Pancreas (tissue), 10 donors: ENCODE measurements around the gene GPR157. TPM values are rescaled to one million over a fixed set of nuclear protein-coding genes. Genes with fewer than 3 reads are reported as not detected.
"Not testable (repeated sequence)": the region's sequence is repeated elsewhere in the genome, so short reads cannot be mapped to it uniquely, and the experiment has no call there.

ENCODE experiments used
- ATAC-seq, 4 donors: fragments of 200-7000 bp; cut with Tn5 transposase; one replicate each; pipeline versions ENCODE4 v1.8.0 to v1.9.1; 2020; ENCODE audit warnings: mild to moderate bottlenecking in 4 of 4, moderate library complexity in 4 of 4
- DNase-seq, 6 donors: peaks; one replicate each; pipeline ENCODE4 v3.0.0-alpha.2; 2020
- FAIRE-seq: peaks from 2 replicates; lab custom pipeline; 2012; peaks lifted over from hg19 to GRCh38; lab: Jason Lieb, UNC
- H3K27ac ChIP-seq, 4 donors: fragments of 200-600 bp; sonication (generic); 1 replicate in 3 of 4; 2 replicates in 1 of 4; pipeline versions ENCODE4 v1.5.0 to v1.8.0; 2020
- H3K27me3 ChIP-seq, 4 donors: fragments of 200-600 bp; one replicate each; pipeline ENCODE4 v1.8.0; 2021
- H3K36me3 ChIP-seq, 3 donors: fragments of 200-600 bp; sonication (generic) in 1 of 3; one replicate each; pipeline versions ENCODE4 v1.5.0 to v1.8.0; 2020 to 2021
- H3K4me1 ChIP-seq, 3 donors: fragments of 200-600 bp; one replicate each; pipeline ENCODE4 v1.8.0; 2021
- H3K4me3 ChIP-seq, 4 donors: fragments of 200-600 bp; sonication (generic) in 2 of 4; one replicate each; pipeline versions ENCODE4 v1.5.0 to v1.8.0; 2020 to 2021
- H3K9me3 ChIP-seq, 4 donors: fragments of 200-600 bp; one replicate each; pipeline ENCODE4 v1.8.0; 2021
- WGBS, 2 donors: extraction: QIAGEN DNeasy Blood & Tissue Kit; methylation state at CpG; one replicate each; pipeline ENCODE4 v1.1.7; 2013; 5-methylcytosine and 5-hydroxymethylcytosine counted together
- intact Hi-C, 3 donors: fragments of 100-400 bp; cut with DNase I; formaldehyde crosslinking; loops; one replicate each; pipeline versions ENCODE4 v1.11.1 to v1.14.2; 2022
- polyA plus RNA-seq, 2 donors: library from polyadenylated mRNA; stranded (reverse); fragments of 200-250 nt; gene quantifications; one replicate each; pipeline ENCODE4 v1.2.3, GENCODE V29; 2013
- total RNA-seq, 6 donors: library from RNA; stranded (reverse); fragmentation: NEBNext Ultra II Directional in 4 of 6; extraction: Animal tissue kit (Norgen Biotek cat#: 25700) in 4 of 6; gene quantifications; one replicate each; pipeline versions ENCODE4 v1.2.1 to v1.2.4, GENCODE V29; 2021 to 2023
- TF ChIP-seq, protein P1 (sequence below), 4 donors: fragments of 200-600 bp; sonication (generic) in 3 of 4; IDR thresholded peaks; one replicate each; pipeline versions ENCODE4 v1.5.0 to v1.8.0; 2021; ENCODE audit warnings: antibody characterized with exemption in 4 of 4
- donor health status: healthy with polysubstance abuse.
- donor health status: DM: no; HTN: no; CAD: no; lungs with moderate emphysema.
- donor health status: DM: no; HTN: no; CAD: no.
- donor health status: control.
- donor health status: control.
- donor health status: Bipolar disorder and iron deficiency.
- donor health status: DM: yes; HTN: yes; CAD: no.
- donor health status: DM: no; HTN: no; CAD: no.
- donor health status: DM: no; HTN: no; CAD: no.
- donor health status: DM: yes; HTN: yes; CAD: no.

The GPR157 gene
- total and polyA plus RNA-seq, 8 donors, result 2.1 to 6.2 (median 5.0) TPM

DNA sequence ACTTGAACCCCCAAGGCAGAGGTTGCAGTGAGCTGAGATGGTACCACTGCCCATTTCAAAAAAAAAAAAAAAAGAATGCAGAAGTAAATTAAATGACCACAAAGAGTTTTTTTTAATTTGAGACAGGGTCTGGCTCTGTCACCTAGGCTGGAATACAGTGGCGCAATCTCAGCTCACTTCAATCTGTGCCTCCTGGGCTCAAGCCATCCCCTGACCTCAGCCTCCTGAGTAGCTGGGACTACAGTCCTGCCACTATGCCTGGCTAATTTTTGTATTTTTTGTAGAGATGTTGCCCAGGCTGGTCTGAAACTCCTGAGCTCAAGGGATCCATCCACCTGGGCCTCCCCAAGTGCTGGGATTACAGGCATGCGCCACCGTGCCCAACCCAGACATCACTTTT is 20.2 kb upstream of the GPR157 start:
- TF ChIP-seq, protein P1, sequence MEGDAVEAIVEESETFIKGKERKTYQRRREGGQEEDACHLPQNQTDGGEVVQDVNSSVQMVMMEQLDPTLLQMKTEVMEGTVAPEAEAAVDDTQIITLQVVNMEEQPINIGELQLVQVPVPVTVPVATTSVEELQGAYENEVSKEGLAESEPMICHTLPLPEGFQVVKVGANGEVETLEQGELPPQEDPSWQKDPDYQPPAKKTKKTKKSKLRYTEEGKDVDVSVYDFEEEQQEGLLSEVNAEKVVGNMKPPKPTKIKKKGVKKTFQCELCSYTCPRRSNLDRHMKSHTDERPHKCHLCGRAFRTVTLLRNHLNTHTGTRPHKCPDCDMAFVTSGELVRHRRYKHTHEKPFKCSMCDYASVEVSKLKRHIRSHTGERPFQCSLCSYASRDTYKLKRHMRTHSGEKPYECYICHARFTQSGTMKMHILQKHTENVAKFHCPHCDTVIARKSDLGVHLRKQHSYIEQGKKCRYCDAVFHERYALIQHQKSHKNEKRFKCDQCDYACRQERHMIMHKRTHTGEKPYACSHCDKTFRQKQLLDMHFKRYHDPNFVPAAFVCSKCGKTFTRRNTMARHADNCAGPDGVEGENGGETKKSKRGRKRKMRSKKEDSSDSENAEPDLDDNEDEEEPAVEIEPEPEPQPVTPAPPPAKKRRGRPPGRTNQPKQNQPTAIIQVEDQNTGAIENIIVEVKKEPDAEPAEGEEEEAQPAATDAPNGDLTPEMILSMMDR (IDR thresholded peaks at IDR 0.05), result no peak
- Histone ChIP-seq H3K4me3 (no peak overlapping the region), H3K4me1 (no peaks in the 10 kb centered on the region), H3K27me3 (no peaks in the 10 kb centered on the region), H3K36me3 (peaks cover 0 to 6% (median 0%) of the 10 kb centered on the region in 3 donors), H3K9me3 (no peaks in the 10 kb centered on the region), H3K27ac (no peak overlapping the region)
- FAIRE-seq (no peak), ATAC-seq (no peak), DNase-seq (no peak)
- intact Hi-C loops, result no loop called here
- WGBS, 2 donors, result 98 to 100% methylated on average over 3 of the region's 3 CpGs

- TF ChIP-seq, protein P1 (IDR thresholded peaks at IDR 0.05), result no peak
- no peak for FAIRE-seq
- no peak overlapping the region for H3K27ac ChIP-seq
- 66 to 67% methylated on average over 8 of the region's 8 CpGs for WGBS, 2 donors
- no peak for ATAC-seq
- H3K27me3 ChIP-seq, result no peaks in the 10 kb centered on the region
- H3K9me3 ChIP-seq, result no peaks in the 10 kb centered on the region
- intact Hi-C loops, result no loop called here
- peak in 1 of 6 donors; percentile 8 for DNase-seq
- no peaks in the 10 kb centered on the region for H3K4me1 ChIP-seq
- no peaks in the 10 kb centered on the region for H3K36me3 ChIP-seq
- H3K4me3 ChIP-seq, result no peak overlapping the region
Observed at GRCh38 chr1:9146156-9146555, 17.3 kb upstream of the GPR157 start.

DNA sequence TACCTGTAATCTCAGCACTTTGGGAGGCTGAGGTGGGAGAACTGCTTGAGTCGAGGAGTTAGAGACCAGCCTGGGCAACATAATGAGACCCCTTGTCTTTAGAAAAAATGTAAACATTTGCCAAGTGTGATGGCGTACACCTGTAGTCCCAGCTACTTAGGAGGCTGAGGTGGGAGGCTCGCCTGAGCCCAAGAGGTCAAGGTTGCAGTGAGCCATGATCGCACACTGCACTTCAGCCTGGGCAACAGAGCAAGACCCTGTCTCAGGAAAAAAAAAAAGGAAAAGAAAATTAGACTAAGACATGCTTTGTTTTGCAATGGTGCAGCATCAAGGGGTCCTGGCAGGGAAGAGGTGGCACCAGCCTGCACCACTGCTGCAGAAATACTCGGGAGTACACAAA is 16.8 kb upstream of the GPR157 start:
- no peaks in the 10 kb centered on the region for H3K36me3 ChIP-seq
- peak in 1 of 6 donors; percentile 5 for DNase-seq
- FAIRE-seq, result no peak
- H3K27me3 ChIP-seq, result no peaks in the 10 kb centered on the region
- H3K4me3 ChIP-seq, result no peak overlapping the region
- intact Hi-C loops, result no loop called here
- 80 to 84% methylated on average over 5 of the region's 5 CpGs for WGBS, 2 donors
- TF ChIP-seq, protein P1 (IDR thresholded peaks at IDR 0.05), result no peak
- no peaks in the 10 kb centered on the region for H3K4me1 ChIP-seq
- no peak for ATAC-seq
- H3K9me3 ChIP-seq, result no peaks in the 10 kb centered on the region
- no peak overlapping the region for H3K27ac ChIP-seq

DNA sequence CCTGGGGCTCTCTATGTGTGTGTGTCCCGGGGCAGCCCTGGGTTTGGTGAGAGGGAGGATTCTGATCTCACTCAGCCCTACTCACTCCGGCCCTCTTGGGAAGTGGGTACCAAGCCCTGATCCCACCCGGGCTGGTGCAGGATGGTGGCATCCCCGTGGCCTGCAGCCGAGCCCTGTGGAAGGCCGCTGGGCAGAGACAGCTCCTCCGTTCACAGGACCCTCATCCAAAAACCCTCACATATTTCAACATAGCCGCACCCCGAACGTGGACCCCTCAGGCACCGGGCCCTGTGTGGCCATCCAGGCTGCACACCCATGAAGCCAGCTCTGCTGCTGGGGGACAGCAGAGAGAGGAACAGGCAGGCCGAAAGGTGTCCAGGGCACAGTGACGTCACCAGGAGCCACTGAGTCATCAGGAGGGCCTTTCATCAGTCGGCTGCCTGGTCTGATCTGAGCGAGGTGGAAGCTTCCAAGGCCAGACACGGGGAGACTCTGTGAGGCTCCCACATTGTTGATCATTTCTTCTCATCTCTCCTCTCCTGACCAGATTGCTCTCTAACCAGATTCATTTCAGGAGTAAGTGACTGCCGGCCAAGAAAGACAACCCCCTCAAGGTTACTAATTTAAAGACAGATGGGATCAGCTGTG is 16.2 kb upstream of the GPR157 start:
- intact Hi-C loops, result no loop called here
- Histone ChIP-seq H3K27ac (no peak overlapping the region), H3K27me3 (no peaks in the 10 kb centered on the region), H3K36me3 (no peaks in the 10 kb centered on the region), H3K9me3 (no peaks in the 10 kb centered on the region), H3K4me3 (no peak overlapping the region), H3K4me1 (no peaks in the 10 kb centered on the region)
- WGBS, 2 donors, result 72 to 78% methylated on average over 17 of the region's 17 CpGs
- TF ChIP-seq, protein P1 (IDR thresholded peaks at IDR 0.05), result no peak
- no peak for FAIRE-seq
- ATAC-seq, result peak in 2 of 4 donors; percentile 29 to 30
- peak in 1 of 6 donors; percentile 26 for DNase-seq

DNA sequence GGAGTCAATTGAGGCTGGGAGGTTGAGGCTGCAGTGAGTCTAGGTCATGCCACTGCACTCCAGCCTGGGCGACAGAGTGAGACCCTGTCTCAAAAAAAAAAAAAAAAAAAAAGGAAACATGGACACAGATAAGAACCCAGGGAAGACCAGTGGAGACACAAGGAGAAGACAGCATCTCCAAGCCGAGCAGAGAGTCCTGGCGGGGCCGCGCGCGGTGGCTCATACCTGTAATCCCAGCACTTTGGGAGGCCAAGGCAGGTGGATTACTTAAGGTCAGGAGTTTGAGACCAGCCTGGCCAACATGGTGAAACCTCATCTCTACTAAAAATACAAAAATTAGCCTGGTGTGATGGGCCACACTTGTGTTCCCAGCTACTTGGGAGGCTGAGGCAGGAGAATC is 15.6 kb upstream of the GPR157 start:
- H3K27me3 ChIP-seq, ATAC-seq, H3K4me3 ChIP-seq, H3K9me3 ChIP-seq, FAIRE-seq, H3K27ac ChIP-seq, H3K36me3 ChIP-seq, H3K4me1 ChIP-seq: not testable (repeated sequence)
- intact Hi-C loops, result loop anchor here in 1 of 3 donors (5.0 kb wide), 1 partner anchor 53 kb away; no protein-coding TSS in a partner anchor
- peak in 1 of 6 donors; percentile 3 for DNase-seq
- 91 to 94% methylated on average over 7 of the region's 7 CpGs for WGBS, 2 donors
